IMR-90 (cell line): ENCODE measurements around the gene AMOTL1. TPM values are rescaled to one million over a fixed set of nuclear protein-coding genes. Genes with fewer than 3 reads are reported as not detected.

ENCODE experiments used
- ATAC-seq: fragments of 200-7000 bp; cut with Tn5 transposase; 2 replicates; pipeline ENCODE4 v1.9.1; 2020; ENCODE audit warnings: low read depth, mild to moderate bottlenecking, moderate library complexity
- BruUV-seq: library from RNA; stranded (reverse); fragments of 400-500 nt; replicated peaks from 2 replicates; lab custom pipeline; 2021; lab: Mats Ljungman, UMichigan
- CTCF ChIA-PET: fragments of 300-600 bp; formaldehyde crosslinking; extraction: SDS; loops from one replicate; lab custom pipeline; 2021; ENCODE audit warnings: antibody characterized with exemption; lab: Yijun Ruan, JAX
- POLR2A ChIA-PET: fragments of 300-600 bp; sonication (Branson Sonifier 250); formaldehyde crosslinking; loops from one replicate; lab custom pipeline; 2022; ENCODE audit warnings: antibody characterized with exemption; ENCODE audit not compliant: unreplicated experiment; lab: Charles Lee
- DNase-seq: peaks from one replicate; pipeline ENCODE4 v3.0.0; 2013
- H2AFZ ChIP-seq: replicated peaks from 2 replicates; pipeline ENCODE3; 2013; ENCODE audit warnings: low read length, mild to moderate bottlenecking; ENCODE audit not compliant: poor library complexity
- H2AK5ac ChIP-seq: 2 replicates; pipeline ENCODE4 v1.6.1; 2013; ENCODE audit warnings: low read depth, low read length, inconsistent platforms
- H2AK9ac ChIP-seq: replicated peaks from 2 replicates; pipeline ENCODE3; 2013; ENCODE audit warnings: mild to moderate bottlenecking, low read depth, low read length, moderate library complexity; ENCODE audit not compliant: poor library complexity
- H2BK120ac ChIP-seq: 2 replicates; pipeline ENCODE4 v1.6.1; 2013; ENCODE audit warnings: low read depth, low read length, inconsistent platforms
- H2BK15ac ChIP-seq: 3 replicates; pipeline ENCODE4 v1.6.1; 2013; ENCODE audit warnings: low read depth, low read length, inconsistent platforms
- H2BK20ac ChIP-seq: 2 replicates; pipeline ENCODE4 v1.6.1; 2013; ENCODE audit warnings: low read depth, mild to moderate bottlenecking, inconsistent platforms, low read length, moderate library complexity
- H2BK5ac ChIP-seq: 2 replicates; pipeline ENCODE4 v1.6.1; 2013; ENCODE audit warnings: mild to moderate bottlenecking, low read depth, low read length, inconsistent platforms; ENCODE audit not compliant: poor library complexity, severe bottlenecking
- H3K14ac ChIP-seq: replicated peaks from 2 replicates; pipeline ENCODE4 v1.6.1; 2013; ENCODE audit warnings: low read depth, low read length, inconsistent platforms
- H3K18ac ChIP-seq: 2 replicates; pipeline ENCODE4 v1.6.1; 2013; ENCODE audit warnings: low read depth, low read length, control low read depth
- H3K23ac ChIP-seq: 2 replicates; pipeline ENCODE4 v1.6.1; 2013; ENCODE audit warnings: low read depth, low read length, inconsistent platforms
- H3K27ac ChIP-seq: 2 replicates; pipeline ENCODE4 v1.5.1; 2013; ENCODE audit warnings: mild to moderate bottlenecking, control low read depth, low read length; ENCODE audit not compliant: insufficient read depth
- H3K27me3 ChIP-seq: 2 replicates; pipeline ENCODE4 v1.6.1; 2013; ENCODE audit warnings: low read length; ENCODE audit not compliant: control insufficient read depth, insufficient read depth
- H3K36me3 ChIP-seq: 2 replicates; pipeline ENCODE4 v1.6.1; 2013; ENCODE audit warnings: low read length, mixed read lengths; ENCODE audit not compliant: control insufficient read depth, insufficient read depth
- H3K4ac ChIP-seq: 2 replicates; pipeline ENCODE4 v1.6.1; 2013; ENCODE audit warnings: low read depth, low read length, inconsistent platforms
- H3K4me1 ChIP-seq: 2 replicates; pipeline ENCODE4 v1.6.1; 2013; ENCODE audit warnings: low read length, mixed read lengths; ENCODE audit not compliant: control insufficient read depth, insufficient read depth
- H3K4me2 ChIP-seq: 2 replicates; pipeline ENCODE4 v1.6.1; 2013; ENCODE audit warnings: low read depth, mild to moderate bottlenecking, control low read depth, low read length, moderate library complexity
- H3K4me3 ChIP-seq: 2 replicates; pipeline ENCODE4 v1.5.1; 2013; ENCODE audit warnings: low read depth, mild to moderate bottlenecking, control low read depth, low read length, moderate library complexity; ENCODE audit not compliant: insufficient read depth
- H3K56ac ChIP-seq: 2 replicates; pipeline ENCODE4 v1.6.1; 2013; ENCODE audit warnings: low read length, inconsistent platforms; ENCODE audit not compliant: insufficient read depth; ENCODE audit errors: extremely low read depth
- H3K79me1 ChIP-seq, 2 experiments: 2 replicates each; pipeline ENCODE4 v1.6.1; 2013; ENCODE audit warnings: low read length in 2 of 2, inconsistent platforms in 1 of 2, low read depth in 1 of 2
- H3K9ac ChIP-seq: 2 replicates; pipeline ENCODE4 v1.6.1; 2013; ENCODE audit warnings: low read depth, low read length, control low read depth
- H3K9me1 ChIP-seq: 2 replicates; pipeline ENCODE4 v1.6.1; 2013; ENCODE audit warnings: low read length, inconsistent platforms; ENCODE audit not compliant: insufficient read depth
- H3K9me3 ChIP-seq: 2 replicates; pipeline ENCODE4 v1.6.1; 2013; ENCODE audit warnings: low read length; ENCODE audit not compliant: control insufficient read depth, insufficient read depth
- H4K20me1 ChIP-seq: 2 replicates; pipeline ENCODE4 v1.6.1; 2013; ENCODE audit warnings: low read length, inconsistent platforms; ENCODE audit not compliant: insufficient read depth
- H4K5ac ChIP-seq: 2 replicates; pipeline ENCODE4 v1.6.1; 2013; ENCODE audit warnings: mild to moderate bottlenecking, low read depth, low read length, control low read depth
- H4K8ac ChIP-seq, 2 experiments: 2 replicates each; pipeline ENCODE4 v1.6.1; 2013; ENCODE audit warnings: low read depth in 2 of 2, low read length in 2 of 2, control low read depth in 1 of 2, inconsistent platforms in 1 of 2
- H4K91ac ChIP-seq: 2 replicates; pipeline ENCODE4 v1.6.1; 2013; ENCODE audit warnings: low read depth, low read length, inconsistent platforms; ENCODE audit not compliant: insufficient read depth
- ELK1 ChIP-seq: fragments of 150-350 bp; IDR thresholded peaks from 2 replicates; pipeline ENCODE4 v1.6.1; 2016; ENCODE audit warnings: low read depth, mild to moderate bottlenecking, low read length, moderate library complexity, borderline replicate concordance
- MXI1 ChIP-seq: IDR thresholded peaks from 2 replicates; pipeline ENCODE4 v1.6.1; 2012; ENCODE audit warnings: low read depth, mild to moderate bottlenecking, low read length, moderate library complexity, borderline replicate concordance
- WGBS, 2 experiments: methylation state at CpG; one replicate each; pipeline versions ENCODE4 v1.1.5 to v1.1.7; 2013; ENCODE audit warnings: missing lambda C conversion rate in 2 of 2; ENCODE audit not compliant: insufficient read length in 1 of 2; ENCODE audit errors: extremely low coverage in 2 of 2; 5-methylcytosine and 5-hydroxymethylcytosine counted together
- dilution Hi-C: fragments of 300-500 bp; cut with HindIII; formaldehyde crosslinking; loops from one replicate; pipeline ENCODE4 v1.14.3; 2018; ENCODE audit warnings: low sequenced_read_pairs; ENCODE audit not compliant: unreplicated experiment
- in situ Hi-C: fragments of 300-500 bp; cut with MboI; formaldehyde crosslinking; loops from 3 replicates; pipeline ENCODE4 v1.14.3; 2019; ENCODE audit warnings: low sequenced_read_pairs, inconsistent platforms, mixed read lengths
- intact Hi-C: fragments of 100-400 bp; cut with micrococcal nuclease; formaldehyde crosslinking; loops from 2 replicates; pipeline ENCODE4 v1.10.0; 2022
- polyA plus RNA-seq, 3 experiments: library from polyadenylated mRNA; depleted of rRNA; stranded (reverse); fragments of >200 nt; gene quantifications; 2 replicates each; pipeline ENCODE4 v1.2.3, GENCODE V29; 2012; ENCODE audit warnings: low replicate concordance in 1 of 3
- total RNA-seq: library from RNA; depleted of rRNA; stranded (reverse); fragments of >200 nt; gene quantifications from 2 replicates; pipeline ENCODE4 v1.2.3, GENCODE V29; 2012

AMOTL1 gene
- total and polyA plus RNA-seq, 2 of the 4 experiments (the other 2 are of a cell fraction): 18.6 to 49.5 TPM

GRCh38 chr11:94759522-94759921, 8.6 kb upstream of the AMOTL1 start:
- dilution Hi-C loops (no loop called here), in situ Hi-C loops (loop anchor here (25.0 kb wide), 1 partner anchor 622 kb away; the partner anchor contains the start of gene PANX1), intact Hi-C loops (no loop called here)
- Histone ChIP-seq H4K91ac (no peak overlapping the region), H3K4me2 (no peak overlapping the region), H2BK120ac (no peak overlapping the region), H3K23ac (no peak overlapping the region), H3K9me3 (no peaks in the 10 kb centered on the region), H3K9ac (no peak overlapping the region), H3K14ac (no peak overlapping the region), H4K8ac (no peak overlapping the region), H3K9me1 (no peaks in the 10 kb centered on the region), H2AK5ac (no peak overlapping the region), H3K27ac (no peak overlapping the region), H3K4ac (no peak overlapping the region), H2AK9ac (no peak overlapping the region), H3K36me3 (no peaks in the 10 kb centered on the region), H4K20me1 (no peaks in the 10 kb centered on the region), H3K18ac (no peak overlapping the region), H2AFZ (no peak overlapping the region), H2BK5ac (no peak overlapping the region), H3K4me1 (no peaks in the 10 kb centered on the region), H3K27me3 (no peaks in the 10 kb centered on the region), H2BK20ac (no peak overlapping the region), H2BK15ac (no peak overlapping the region), H3K79me1 (no peaks in the 10 kb centered on the region), H3K4me3 (no peak overlapping the region), H4K5ac (no peak overlapping the region), H3K56ac (no peak overlapping the region)
- no CpG with 5 or more reads among the region's 2 CpGs for WGBS, 2 experiments
- POLR2A ChIA-PET: interaction anchor here (0.6 kb wide), 1 partner anchor 340 kb away, joined by 3 read pairs; no protein-coding TSS in a partner anchor
- TF ChIP-seq ELK1 (no peak), MXI1 (no peak)
- CTCF ChIA-PET: interaction anchor here (0.8 kb wide), 1 partner anchor 27 kb away, joined by 3 read pairs; no protein-coding TSS in a partner anchor
- no peak for ATAC-seq
- DNase-seq: no peak
- BruUV-seq: no TSS peak
